Fibroblast of skin of abdomen (primary cell): ENCODE data around the gene THAP3. TPM values are rescaled to one million over a fixed set of nuclear protein-coding genes. Genes with fewer than 3 reads are reported as not detected.

Source experiments
- DNase-seq: peaks from one replicate; pipeline ENCODE4 v3.0.0-alpha.2; 2013
- polyA plus RNA-seq, 2 experiments: library from polyadenylated mRNA; unstranded; fragments of 120-200 nt; gene quantifications; one replicate each; pipeline ENCODE4 v1.2.1, GENCODE V29; 2013; ENCODE audit not compliant: insufficient read length in 2 of 2

THAP3 gene
- 16.1 TPM for polyA plus RNA-seq (2013, experiment 1 of 2; ENCODE audit: insufficient read length)
- 19.4 TPM for polyA plus RNA-seq (2013, experiment 2 of 2; ENCODE audit: insufficient read length)

GRCh38 chr1:6624710-6625583 lies at the start of gene THAP3:
Gene THAP3, plus strand, starts transcription at chr1:6624868. Its CDS starts 351 bp downstream, at chr1:6625219.
- peak; percentile 84 for DNase-seq

DNA sequence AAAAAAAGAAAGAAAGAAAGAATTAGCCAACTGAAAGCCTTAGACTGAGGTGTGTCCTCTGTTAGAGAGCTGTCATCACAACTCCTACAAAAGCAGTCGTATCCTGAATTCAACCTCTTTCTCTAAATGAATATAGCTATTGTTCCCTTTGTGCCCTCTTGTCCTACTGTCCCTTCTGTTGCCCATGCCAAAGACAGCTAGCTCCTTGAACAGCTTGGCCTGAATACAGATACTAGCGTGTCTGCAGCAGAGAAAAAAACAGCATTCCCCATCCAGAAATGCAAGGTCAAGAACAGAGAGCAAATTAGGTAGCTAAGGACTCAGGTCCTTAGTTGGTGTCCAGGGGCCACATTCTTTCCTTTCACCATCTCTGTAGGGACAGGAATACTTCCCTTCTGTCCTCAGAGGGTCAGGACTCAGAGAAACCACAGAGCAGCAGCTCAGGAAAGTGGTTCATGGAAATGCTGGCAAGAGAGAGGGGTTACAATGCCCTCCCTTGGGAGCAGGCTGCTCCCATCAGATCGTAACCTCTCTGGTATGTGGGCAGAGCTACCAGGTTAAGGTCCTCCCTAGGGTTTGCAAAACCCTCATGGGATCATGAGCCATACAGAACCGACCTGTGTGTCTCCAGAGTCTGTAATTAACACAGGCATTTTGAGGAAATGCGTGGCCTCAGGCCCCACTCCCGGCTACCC lies 46.7 kb upstream of the THAP3 start:
- DNase-seq, result no peak

GRCh38 chr1:6578624-6579373 lies 45.9 kb upstream of the THAP3 start:
- no peak for DNase-seq

DNA sequence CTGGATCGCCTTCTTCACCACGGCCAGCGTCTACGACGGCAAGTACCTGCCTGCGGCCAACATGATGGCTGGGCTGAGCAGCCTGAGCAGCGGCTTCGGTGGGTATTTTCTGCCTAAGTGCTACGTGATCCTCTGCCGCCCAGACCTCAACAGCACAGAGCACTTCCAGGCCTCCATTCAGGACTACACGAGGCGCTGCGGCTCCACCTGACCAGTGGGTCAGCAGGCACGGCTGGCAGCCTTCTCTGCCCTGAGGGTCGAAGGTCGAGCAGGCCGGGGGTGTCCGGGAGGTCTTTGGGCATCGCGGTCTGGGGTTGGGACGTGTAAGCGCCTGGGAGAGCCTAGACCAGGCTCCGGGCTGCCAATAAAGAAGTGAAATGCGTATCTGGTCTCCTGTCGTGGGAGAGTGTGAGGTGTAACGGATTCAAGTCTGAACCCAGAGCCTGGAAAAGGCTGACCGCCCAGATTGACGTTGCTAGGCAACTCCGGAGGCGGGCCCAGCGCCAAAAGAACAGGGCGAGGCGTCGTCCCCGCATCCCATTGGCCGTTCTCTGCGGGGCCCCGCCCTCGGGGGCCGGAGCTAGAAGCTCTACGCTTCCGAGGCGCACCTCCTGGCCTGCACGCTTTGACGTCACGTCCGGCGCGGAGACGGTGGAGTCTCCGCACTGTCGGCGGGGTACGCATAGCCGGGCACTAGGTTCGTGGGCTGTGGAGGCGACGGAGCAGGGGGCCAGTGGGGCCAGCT lies 45.1 kb upstream of the THAP3 start, which contains the start of gene ZBTB48:
ZBTB48 (plus strand) TSS at position 621 of the 745 bp plus-strand sequence. CDS start 616 bp downstream, outside the sequence.
- DNase-seq, result peak; percentile 97

DNA sequence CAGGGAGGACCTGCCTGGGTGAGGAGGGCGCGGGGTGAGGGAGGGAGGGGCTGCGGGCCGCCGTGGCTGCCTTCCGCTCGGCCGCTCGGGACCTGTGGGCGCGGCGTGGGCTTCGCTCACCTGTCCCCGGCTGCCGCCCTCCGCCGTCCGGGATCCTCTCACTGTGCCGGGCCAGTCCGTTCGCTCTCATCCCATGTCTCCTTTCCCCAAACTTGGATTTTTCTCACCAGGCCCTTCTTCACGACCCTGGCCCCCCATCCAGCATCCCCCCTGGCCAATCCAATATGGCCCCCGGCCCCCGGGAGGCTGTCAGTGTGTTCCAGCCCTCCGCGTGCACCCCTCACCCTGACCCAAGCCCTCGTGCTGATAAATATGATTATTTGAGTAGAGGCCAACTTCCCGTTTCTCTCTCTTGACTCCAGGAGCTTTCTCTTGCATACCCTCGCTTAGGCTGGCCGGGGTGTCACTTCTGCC lies 44.5 kb upstream of the THAP3 start:
- no peak for DNase-seq

DNA sequence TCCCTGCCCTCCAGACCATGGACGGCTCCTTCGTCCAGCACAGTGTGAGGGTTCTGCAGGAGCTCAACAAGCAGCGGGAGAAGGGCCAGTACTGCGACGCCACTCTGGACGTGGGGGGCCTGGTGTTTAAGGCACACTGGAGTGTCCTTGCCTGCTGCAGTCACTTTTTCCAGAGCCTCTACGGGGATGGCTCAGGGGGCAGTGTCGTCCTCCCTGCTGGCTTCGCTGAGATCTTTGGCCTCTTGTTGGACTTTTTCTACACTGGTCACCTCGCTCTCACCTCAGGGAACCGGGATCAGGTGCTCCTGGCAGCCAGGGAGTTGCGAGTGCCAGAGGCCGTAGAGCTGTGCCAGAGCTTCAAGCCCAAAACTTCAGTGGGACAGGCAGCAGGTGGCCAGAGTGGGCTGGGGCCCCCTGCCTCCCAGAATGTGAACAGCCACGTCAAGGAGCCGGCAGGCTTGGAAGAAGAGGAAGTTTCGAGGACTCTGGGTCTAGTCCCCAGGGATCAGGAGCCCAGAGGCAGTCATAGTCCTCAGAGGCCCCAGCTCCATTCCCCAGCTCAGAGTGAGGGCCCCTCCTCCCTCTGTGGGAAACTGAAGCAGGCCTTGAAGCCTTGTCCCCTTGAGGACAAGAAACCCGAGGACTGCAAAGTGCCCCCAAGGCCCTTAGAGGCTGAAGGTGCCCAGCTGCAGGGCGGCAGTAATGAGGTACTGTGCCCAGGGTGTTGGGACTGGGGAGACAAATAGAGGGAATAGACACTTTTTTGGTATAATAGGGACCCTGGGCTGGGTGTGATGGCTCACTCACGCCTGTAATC lies 43.9 kb upstream of the THAP3 start:
- no peak for DNase-seq

DNA sequence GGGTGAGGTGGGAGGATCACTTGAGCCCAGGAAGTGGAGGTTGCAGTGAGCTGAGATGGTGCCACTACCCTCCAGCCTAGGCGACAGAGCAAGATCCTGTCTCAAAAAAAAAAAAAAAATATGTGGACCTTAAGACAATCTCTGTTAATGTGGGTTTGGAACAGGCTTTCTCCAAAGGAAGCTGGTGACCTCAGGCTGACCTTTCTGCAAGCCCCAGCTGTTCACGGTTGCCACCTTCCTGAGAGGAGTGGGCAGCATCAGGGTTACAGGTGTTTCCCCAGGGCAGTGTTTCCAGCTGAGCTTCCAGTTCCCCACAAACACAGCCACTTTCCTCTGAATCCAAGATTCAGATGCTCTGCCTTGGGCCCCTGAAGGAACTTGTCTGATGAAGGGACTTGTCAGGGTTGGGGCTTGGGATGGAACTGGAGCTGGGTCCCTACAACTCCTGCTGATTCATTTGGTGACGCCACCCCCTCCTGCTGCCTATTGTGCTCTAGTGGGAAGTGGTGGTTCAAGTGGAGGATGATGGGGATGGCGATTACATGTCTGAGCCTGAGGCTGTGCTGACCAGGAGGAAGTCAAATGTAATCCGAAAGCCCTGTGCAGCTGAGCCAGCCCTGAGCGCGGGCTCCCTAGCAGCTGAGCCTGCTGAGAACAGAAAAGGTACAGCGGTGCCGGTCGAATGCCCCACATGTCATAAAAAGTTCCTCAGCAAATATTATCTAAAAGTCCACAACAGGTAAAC lies 42.9 kb upstream of the THAP3 start:
- no peak for DNase-seq

DNA sequence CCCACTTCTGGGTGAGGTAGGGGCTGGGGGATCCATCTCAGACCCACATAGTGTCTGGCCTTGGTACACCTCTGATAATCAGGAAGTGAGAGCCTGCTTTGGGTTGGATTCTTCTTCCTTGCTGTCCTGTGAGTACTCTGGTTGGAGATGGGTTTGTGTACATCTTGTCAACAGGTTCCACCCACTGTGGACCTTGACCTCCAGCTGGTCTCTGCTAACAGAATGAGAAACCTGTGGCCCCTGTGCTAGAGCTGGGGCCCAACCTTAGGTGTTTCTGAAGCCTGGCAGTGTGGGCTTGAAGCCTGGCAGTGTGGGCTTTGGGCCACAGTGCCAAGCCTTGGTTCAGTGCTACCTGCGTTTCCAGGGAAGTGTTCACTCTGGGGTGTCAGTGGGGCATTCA lies 42.3 kb upstream of the THAP3 start:
- no peak for DNase-seq

DNA sequence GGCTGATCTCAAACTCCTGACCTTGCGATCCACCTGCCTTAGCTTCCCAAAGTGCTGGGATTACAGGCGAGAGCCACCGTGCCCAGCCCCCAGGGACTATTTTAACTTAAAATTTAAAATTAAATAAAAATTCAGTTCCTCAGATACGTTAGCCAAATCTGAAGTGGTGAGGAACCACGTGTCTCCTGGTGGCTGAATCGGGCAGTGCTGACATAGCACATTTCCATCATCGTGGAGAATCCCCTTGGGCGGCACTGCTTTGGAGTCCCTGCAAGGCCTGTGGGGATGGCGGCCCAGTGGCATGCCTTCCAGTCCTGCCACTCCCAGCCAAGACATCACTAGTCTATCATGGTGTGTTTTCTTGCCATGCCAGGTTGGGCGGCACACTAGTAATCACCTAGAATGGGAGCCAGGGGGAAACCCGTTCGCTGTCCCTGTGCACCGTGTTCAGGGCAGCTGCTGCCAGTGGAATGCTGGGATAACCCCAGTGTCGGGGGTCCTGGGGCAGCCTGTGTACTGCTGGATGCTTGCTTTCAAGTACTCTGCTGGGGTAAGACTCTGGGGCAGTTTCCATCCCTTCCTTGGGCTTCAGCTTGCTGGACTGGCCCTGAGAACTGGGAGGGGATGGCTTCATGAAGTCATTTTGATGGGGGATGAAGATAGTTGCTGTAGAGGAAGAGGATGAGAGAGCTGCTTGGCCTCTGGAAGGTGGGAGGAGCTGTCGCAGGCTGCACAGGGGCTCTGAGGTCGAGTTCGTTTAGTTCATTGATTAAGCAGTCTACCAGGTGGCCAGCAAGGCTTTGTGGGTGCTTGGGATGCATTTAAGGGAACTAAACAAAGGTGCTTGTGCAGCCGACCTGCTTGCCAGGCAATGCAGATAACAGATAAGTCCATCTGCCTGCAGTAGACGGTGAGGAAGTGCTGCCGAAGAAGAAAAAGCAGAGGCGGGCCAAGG lies 40.3 kb upstream of the THAP3 start:
- DNase-seq, result no peak

GRCh38 chr1:6585081-6585722 lies 39.5 kb upstream of the THAP3 start:
- no peak for DNase-seq

DNA sequence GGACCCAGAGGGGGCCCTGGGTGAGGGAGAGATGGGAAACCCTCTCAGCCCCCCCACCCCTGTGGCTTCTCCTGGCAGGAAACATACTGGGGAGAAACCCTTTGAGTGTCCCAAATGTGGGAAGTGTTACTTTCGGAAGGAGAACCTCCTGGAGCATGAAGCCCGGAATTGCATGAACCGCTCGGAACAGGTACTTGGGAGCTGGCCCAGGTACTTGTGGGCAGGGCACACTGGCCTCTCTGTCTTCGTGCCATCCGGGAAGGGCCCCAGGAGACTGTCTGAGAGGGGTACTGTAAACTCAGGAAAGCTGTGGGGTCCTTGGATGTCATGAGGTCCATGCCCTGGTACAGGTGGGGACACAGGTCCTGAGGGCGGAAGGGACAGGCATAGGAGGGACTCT lies 38.8 kb upstream of the THAP3 start:
- DNase-seq, result no peak

DNA sequence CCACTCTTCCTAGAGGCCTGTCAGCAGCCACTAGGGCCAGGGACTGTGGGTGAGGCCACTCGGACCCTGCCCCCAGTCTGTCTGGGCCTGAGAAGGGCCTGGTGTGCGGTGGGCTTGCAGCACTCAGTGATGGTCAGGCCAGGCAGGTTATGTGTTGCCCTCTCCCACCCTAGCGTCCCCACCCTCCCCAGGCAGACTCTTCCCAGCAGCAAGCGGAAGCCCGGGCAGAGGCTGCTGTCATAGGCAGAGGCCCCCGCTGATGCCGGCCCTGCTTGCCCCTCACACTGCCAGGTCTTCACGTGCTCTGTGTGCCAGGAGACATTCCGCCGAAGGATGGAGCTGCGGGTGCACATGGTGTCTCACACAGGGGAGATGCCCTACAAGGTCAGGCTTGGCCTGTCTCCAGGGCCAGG lies 38.3 kb upstream of the THAP3 start:
- DNase-seq, result no peak

- DNase-seq, result no peak
These were observed 37.2 kb upstream of the THAP3 start for GRCh38 chr1:6587261-6588005.

DNA sequence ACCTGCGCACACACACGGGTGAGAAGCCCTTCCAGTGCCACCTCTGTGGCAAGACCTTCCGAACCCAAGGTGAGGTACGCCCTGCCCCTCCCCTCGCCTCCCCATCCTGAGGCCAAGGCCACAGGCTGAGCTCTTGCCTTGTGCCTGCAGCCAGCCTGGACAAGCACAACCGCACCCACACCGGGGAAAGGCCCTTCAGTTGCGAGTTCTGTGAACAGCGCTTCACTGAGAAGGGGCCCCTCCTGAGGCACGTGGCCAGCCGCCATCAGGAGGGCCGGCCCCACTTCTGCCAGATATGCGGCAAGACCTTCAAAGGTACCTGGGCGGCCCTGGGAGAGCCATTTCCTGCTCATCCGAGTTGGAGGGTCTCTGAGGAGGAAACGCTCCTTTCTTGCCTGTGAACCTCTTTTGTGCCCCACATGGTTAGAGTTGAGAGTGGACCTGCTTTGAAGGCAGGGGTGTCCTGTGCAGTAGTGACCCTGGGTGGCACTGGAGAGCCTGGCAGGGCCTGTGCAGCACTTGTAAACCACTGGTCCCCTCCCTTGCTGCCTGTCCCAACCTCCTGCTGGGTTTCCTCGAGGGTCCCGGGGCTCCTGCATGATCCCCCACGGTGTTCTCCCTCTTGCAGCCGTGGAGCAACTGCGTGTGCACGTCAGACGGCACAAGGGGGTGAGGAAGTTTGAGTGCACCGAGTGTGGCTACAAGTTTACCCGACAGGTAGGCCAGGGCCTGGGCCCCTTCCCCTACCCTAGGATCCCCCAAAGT lies 36.4 kb upstream of the THAP3 start:
- no peak for DNase-seq

DNA sequence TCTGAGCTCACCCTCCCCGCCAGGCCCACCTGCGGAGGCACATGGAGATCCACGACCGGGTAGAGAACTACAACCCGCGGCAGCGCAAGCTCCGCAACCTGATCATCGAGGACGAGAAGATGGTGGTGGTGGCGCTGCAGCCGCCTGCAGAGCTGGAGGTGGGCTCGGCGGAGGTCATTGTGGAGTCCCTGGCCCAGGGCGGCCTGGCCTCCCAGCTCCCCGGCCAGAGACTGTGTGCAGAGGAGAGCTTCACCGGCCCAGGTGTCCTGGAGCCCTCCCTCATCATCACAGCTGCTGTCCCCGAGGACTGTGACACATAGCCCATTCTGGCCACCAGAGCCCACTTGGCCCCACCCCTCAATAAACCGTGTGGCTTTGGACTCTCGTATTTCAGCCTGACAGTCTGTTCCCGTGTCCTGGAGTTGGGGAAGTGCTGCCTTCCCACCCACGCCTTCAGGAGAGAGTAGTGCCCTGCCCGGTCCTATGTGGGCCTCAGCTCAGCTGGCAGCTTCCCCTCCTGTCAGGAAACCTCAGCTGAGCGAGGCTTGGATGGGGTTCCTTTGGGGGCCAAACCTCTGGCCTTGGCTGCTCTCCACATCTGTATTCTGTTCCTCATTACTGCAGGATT lies 35.7 kb upstream of the THAP3 start:
- DNase-seq, result no peak

DNA sequence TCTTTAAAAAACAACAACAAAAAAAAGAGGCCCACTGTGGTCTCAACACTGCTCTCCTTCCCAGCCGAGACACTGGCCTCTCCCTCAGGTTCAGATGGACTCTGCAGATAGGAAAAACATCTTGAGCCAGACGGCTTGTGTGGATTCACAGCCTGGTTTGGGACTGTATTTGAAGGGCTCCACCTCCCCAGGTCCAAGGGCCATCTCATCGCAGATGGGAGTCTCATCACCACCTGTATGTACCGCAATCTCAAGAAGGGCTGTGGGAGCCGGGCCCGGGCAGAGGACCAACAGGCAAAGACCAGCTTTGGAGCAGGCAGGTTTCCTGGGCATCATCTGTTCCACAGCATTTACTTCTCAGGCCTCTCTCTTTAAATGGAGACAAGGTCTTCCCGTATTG lies 34.6 kb upstream of the THAP3 start:
- no peak for DNase-seq

DNA sequence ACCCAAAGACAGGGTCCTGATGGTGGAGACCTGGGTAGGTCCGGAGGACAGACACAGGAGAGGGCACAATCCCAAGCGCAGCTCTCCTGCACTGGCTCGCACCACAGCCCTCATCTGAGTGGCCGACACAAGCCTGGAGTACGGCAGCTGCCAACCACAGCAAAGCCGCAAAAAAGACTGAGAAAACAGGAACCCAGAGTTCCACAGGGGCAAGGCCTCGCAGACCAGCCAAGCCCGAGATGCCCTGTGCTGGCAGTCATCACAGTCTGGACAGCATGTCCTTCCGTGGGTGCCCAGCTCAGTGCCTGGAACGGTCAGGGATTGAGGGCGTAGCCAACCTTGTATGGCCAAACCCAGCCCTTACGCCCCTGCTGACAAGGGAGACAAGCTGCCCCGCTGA lies 33.4 kb upstream of the THAP3 start:
- DNase-seq, result no peak
